ENCODE measurements around the gene LYZL6. TPM values are rescaled to one million over a fixed set of nuclear protein-coding genes. Genes with fewer than 3 reads are reported as not detected.

LYZL6 gene
- total RNA-seq, 1 experiment from 2014 or later = not detected

- H3K4me3 ChIP-seq (replicated peaks in 1 of 2; ENCODE audit: low read depth in 1 of 2, low read length in 2 of 2) = no peak overlapping the region
- DNase-seq (ENCODE audit: low read depth, low spot score) = no peak
- intact Hi-C loops (cut with micrococcal nuclease) = no loop called here
- H3K36me3 ChIP-seq (ENCODE audit: control insufficient read depth in 1 of 2, insufficient read depth in 2 of 2, low read length in 2 of 2) = no peaks in the 10 kb centered on the region
- no peaks in the 10 kb centered on the region for H4K20me1 ChIP-seq (ENCODE audit: insufficient read depth)
- ChIA-PET RAD21 (ENCODE audit: low non-redundant PET in 1 of 2, low total read pairs in 2 of 2, uncharacterized antibody in 2 of 2, unreplicated experiment in 2 of 2) (no interaction called here), CTCF (no interaction called here), POLR2A (no interaction called here)
- H3K79me2 ChIP-seq (ENCODE audit: insufficient read depth, low read length) = no peaks in the 10 kb centered on the region
- no peak overlapping the region for H2AFZ ChIP-seq (ENCODE audit: low read depth, low read length, poor library complexity, severe bottlenecking)
- no peaks in the 10 kb centered on the region for H3K9me3 ChIP-seq (ENCODE audit: control insufficient read depth in 1 of 2, insufficient read depth in 1 of 2, low read depth in 1 of 2, low read length in 2 of 2)
- no peak for TF ChIP-seq EZH2 (IDR thresholded peaks at IDR 0.05)
- no peak for TF ChIP-seq POLR2AphosphoS5 (IDR thresholded peaks at IDR 0.05; ENCODE audit: low read depth, low read length)
- no peak for TF ChIP-seq ZFX (IDR thresholded peaks at IDR 0.05)
- no peak for TF ChIP-seq ZBTB33 (IDR thresholded peaks at IDR 0.05; ENCODE audit: extremely low read depth, insufficient replicate concordance, low read length)
- no peak for TF ChIP-seq EGR1 (IDR thresholded peaks at IDR 0.05; ENCODE audit: low read depth)
- no peak for TF ChIP-seq TCF7L2 (IDR thresholded peaks at IDR 0.05; ENCODE audit: borderline replicate concordance, extremely low read depth, insufficient read depth, insufficient read length)
- no peak for TF ChIP-seq RAD21 (IDR thresholded peaks at IDR 0.05; ENCODE audit: low read depth)
- TF ChIP-seq EZH2phosphoT487 (IDR thresholded peaks at IDR 0.05; ENCODE audit: borderline replicate concordance) = no peak
- no peak for TF ChIP-seq CBX3 (IDR thresholded peaks at IDR 0.05; ENCODE audit: low read depth)
- no peak for TF ChIP-seq SIN3A (IDR thresholded peaks at IDR 0.05; ENCODE audit: low read depth)
- no peaks in the 10 kb centered on the region for H3K27me3 ChIP-seq (ENCODE audit: insufficient read depth, low read length)
- no peak for ATAC-seq
- no peak overlapping the region for H3K9ac ChIP-seq (ENCODE audit: low read length)
- H3K9me2 ChIP-seq (ENCODE audit: insufficient read depth) = no peaks in the 10 kb centered on the region
- no peak overlapping the region for H3K27ac ChIP-seq (ENCODE audit: low read depth, low read length)
- no peak overlapping the region for H3K4me2 ChIP-seq (ENCODE audit: low read length)
- no peaks in the 10 kb centered on the region for H3K4me1 ChIP-seq (ENCODE audit: control insufficient read depth in 1 of 2, insufficient read depth in 2 of 2, low read length in 2 of 2)
- BruUV-seq (replicated peaks) = no TSS peak
These were observed 34.1 kb downstream of the LYZL6 start for GRCh38 chr17:35909408-35909807.

GRCh38 chr17:35907691-35908090 is 35.8 kb downstream of the LYZL6 start:
- H3K4me1 ChIP-seq (ENCODE audit: control insufficient read depth in 1 of 2, insufficient read depth in 2 of 2, low read length in 2 of 2) = no peaks in the 10 kb centered on the region

More at GRCh38 chr17:35907691-35908090, 35.8 kb downstream of the LYZL6 start:
- DNase-seq (ENCODE audit: low read depth, low spot score) (no peak), ATAC-seq (no peak)
- ChIA-PET RAD21 (ENCODE audit: low non-redundant PET in 1 of 2, low total read pairs in 2 of 2, uncharacterized antibody in 2 of 2, unreplicated experiment in 2 of 2) (no interaction called here), CTCF (no interaction called here), POLR2A (no interaction called here)
- TF ChIP-seq POLR2AphosphoS5 (IDR thresholded peaks at IDR 0.05; ENCODE audit: low read depth, low read length) (no peak), EGR1 (IDR thresholded peaks at IDR 0.05; ENCODE audit: low read depth) (no peak), JUND (IDR thresholded peaks at IDR 0.05) (no peak), ATF3 (IDR thresholded peaks at IDR 0.05) (no peak), EZH2 (IDR thresholded peaks at IDR 0.05) (no peak)
- Histone ChIP-seq H3K79me2 (ENCODE audit: insufficient read depth, low read length) (no peaks in the 10 kb centered on the region), H3K4me3 (replicated peaks in 1 of 2; ENCODE audit: low read depth in 1 of 2, low read length in 2 of 2) (no peak overlapping the region), H3K27ac (ENCODE audit: low read depth, low read length) (no peak overlapping the region), H3K36me3 (ENCODE audit: control insufficient read depth in 1 of 2, insufficient read depth in 2 of 2, low read length in 2 of 2) (no peaks in the 10 kb centered on the region), H2AFZ (ENCODE audit: low read depth, low read length, poor library complexity, severe bottlenecking) (no peak overlapping the region), H3K9me3 (ENCODE audit: control insufficient read depth in 1 of 2, insufficient read depth in 1 of 2, low read depth in 1 of 2, low read length in 2 of 2) (no peaks in the 10 kb centered on the region), H3K9me2 (ENCODE audit: insufficient read depth) (no peaks in the 10 kb centered on the region), H3K27me3 (ENCODE audit: insufficient read depth, low read length) (no peaks in the 10 kb centered on the region), H4K20me1 (ENCODE audit: insufficient read depth) (no peaks in the 10 kb centered on the region), H3K4me2 (ENCODE audit: low read length) (no peak overlapping the region), H3K9ac (ENCODE audit: low read length) (no peak overlapping the region)
- no TSS peak for BruUV-seq (replicated peaks)
- intact Hi-C loops (cut with micrococcal nuclease) = no loop called here
